NCI-H1436 treated with DMSO at 0.1 percent for 48 hours (cell line): ENCODE results near the gene BCO2.

Experiments used
- DNase-seq: peaks from one replicate; lab custom pipeline; 2025; lab: John Stamatoyannopoulos, UW

The BCO2 gene

GRCh38 chr11:112249871-112250610 lies 74.7 kb downstream of the BCO2 start:
- DNase-seq: no peak

GRCh38 chr11:112253605-112254242 lies 78.4 kb downstream of the BCO2 start:
- no peak for DNase-seq

- DNase-seq: no peak
Observed at GRCh38 chr11:112255067-112255720, 79.9 kb downstream of the BCO2 start.

GRCh38 chr11:112260490-112260889 lies 85.2 kb downstream of the BCO2 start, which contains the start of gene PLET1:
TSS of gene PLET1 (minus strand) at chr11:112260860. CDS start at chr11:112260589, 271 bp downstream.
- DNase-seq: no peak

- no peak for DNase-seq
Observed at GRCh38 chr11:112265659-112266409, 90.5 kb downstream of the BCO2 start.

- no peak for DNase-seq
Observed at GRCh38 chr11:112266410-112266778, 91.1 kb downstream of the BCO2 start.

- no peak for DNase-seq
Observed at GRCh38 chr11:112267188-112267591, 91.9 kb downstream of the BCO2 start.

GRCh38 chr11:112268406-112268805 lies 93.1 kb downstream of the BCO2 start:
- no peak for DNase-seq
